ENCODE data around the gene FBXO36.

Gene FBXO36

DNA sequence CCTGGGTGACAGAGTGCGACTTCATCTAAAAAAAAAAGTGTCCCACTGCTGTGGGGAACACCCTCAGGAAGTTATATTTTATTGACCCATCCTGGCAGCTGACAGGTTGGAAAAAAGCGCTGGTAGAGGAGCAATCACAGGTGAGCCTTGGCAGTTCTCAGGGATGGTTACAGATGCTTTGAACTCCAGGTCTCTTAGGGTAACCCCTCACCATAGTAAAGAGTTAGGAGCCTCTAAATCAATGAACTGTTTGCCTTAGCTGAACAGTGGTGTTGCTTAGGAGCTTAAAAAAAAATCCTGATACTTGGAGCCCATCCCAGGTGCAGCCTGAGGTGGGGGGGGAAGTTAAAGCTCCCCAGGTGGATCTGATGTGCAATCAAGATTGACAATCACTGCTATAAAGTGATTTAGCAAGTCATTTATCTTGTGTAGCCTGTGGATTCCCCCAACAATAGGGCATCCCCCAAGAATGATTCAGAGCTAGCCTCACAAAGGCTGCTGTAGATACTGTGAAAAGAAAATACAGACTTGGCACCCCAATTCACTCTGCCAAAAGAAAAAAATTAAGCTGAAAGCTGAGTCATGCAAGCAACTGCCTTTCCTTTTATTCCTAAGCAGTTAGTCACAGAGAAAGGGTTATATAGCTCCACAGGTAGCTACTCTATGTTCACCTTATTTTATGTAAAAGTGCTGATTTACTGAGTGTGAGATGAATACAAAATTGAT is 131.6 kb downstream of the FBXO36 start:
- DNase-seq, result no peak

DNA sequence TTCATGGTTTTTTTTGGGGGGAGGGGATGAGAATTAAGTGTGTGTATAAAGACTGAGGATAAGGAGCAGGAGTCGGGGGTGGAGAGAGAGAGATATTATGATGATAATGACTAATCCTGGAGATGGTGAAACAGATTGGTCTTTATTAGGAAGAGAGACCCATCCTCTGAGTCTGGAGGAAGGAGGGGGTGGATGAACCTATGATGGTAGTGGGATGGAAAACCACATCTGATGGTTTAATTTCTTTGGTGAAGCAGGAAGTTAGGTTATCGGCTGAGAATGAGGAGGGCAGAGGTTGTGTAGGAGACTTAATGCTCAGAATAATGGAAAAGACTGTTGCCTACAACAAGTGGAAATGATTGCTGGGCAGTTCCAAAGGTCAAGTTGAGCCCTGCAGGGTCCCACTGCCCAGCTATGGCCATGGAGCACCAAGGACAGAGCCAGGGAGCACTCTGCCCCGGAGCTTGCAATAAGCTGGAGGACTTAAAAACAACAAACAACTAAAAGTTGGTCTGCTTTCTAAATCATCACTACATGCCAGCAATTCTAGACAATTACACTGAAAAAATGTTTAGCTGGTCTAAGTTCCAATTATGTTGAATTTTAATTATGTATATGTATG is 138.5 kb downstream of the FBXO36 start:
- no peak for DNase-seq

All from NCI-H1048 (cell line).